Right lung (tissue), 5 donors: ENCODE results near the gene OSCP1. TPM values are rescaled to one million over a fixed set of nuclear protein-coding genes. Genes with fewer than 3 reads are reported as not detected.
A peak's percentile ranks its signal among the peaks of the same experiment; 100 is the strongest.

Source experiments
- DNase-seq, 2 donors: peaks; one replicate each; pipeline ENCODE4 v3.0.0-alpha.2; 2013
- polyA plus RNA-seq, 5 donors: library from polyadenylated mRNA; unstranded; fragments of 120-200 nt; gene quantifications; one replicate each; pipeline versions ENCODE4 v1.2.1 to v1.2.3, GENCODE V29; 2013; ENCODE audit warnings: inconsistent platforms in 1 of 5, low replicate concordance in 1 of 5; ENCODE audit not compliant: insufficient read length in 5 of 5, insufficient read depth in 1 of 5

OSCP1 gene
- polyA plus RNA-seq, 5 donors = 14.8 to 20.6 (median 20.1) TPM

- no peak for DNase-seq
Observed at GRCh38 chr1:36408479-36408878, 41.8 kb downstream of the OSCP1 start.

GRCh38 chr1:36406440-36406839, 43.8 kb downstream of the OSCP1 start:
- DNase-seq = no peak

- DNase-seq = no peak
Observed at GRCh38 chr1:36402504-36402890, 47.8 kb downstream of the OSCP1 start.

- no peak for DNase-seq
Observed at GRCh38 chr1:36401602-36402503, 48.4 kb downstream of the OSCP1 start.

- no peak for DNase-seq
Observed at GRCh38 chr1:36400825-36401601, 49.2 kb downstream of the OSCP1 start.

GRCh38 chr1:36400514-36400824, 49.8 kb downstream of the OSCP1 start:
- DNase-seq = no peak

GRCh38 chr1:36398370-36398977, 51.8 kb downstream of the OSCP1 start:
- DNase-seq = no peak

GRCh38 chr1:36397378-36398230, 52.6 kb downstream of the OSCP1 start, which contains the start of gene LSM10:
TSS of gene LSM10 (minus strand) at chr1:36397908. CDS start at chr1:36394129, 3,779 bp downstream.
- DNase-seq = peak; percentile 91 to 93

- no peak for DNase-seq
Observed at GRCh38 chr1:36397083-36397377, 53.2 kb downstream of the OSCP1 start.

GRCh38 chr1:36396359-36396758, 53.9 kb downstream of the OSCP1 start:
- DNase-seq = no peak

- DNase-seq = no peak
Observed at GRCh38 chr1:36393686-36394085, 56.6 kb downstream of the OSCP1 start.

- no peak for DNase-seq
Observed at GRCh38 chr1:36392836-36393235, 57.4 kb downstream of the OSCP1 start.

GRCh38 chr1:36391271-36391670, 59.0 kb downstream of the OSCP1 start:
- no peak for DNase-seq

- no peak for DNase-seq
Observed at GRCh38 chr1:36390411-36390810, 59.8 kb downstream of the OSCP1 start.

GRCh38 chr1:36389999-36390398, 60.3 kb downstream of the OSCP1 start:
- DNase-seq = no peak

GRCh38 chr1:36389261-36389660, 61.0 kb downstream of the OSCP1 start:
- DNase-seq = no peak

GRCh38 chr1:36387141-36387949, 62.9 kb downstream of the OSCP1 start:
- DNase-seq = peak in 1 of 2 donors; percentile 15

GRCh38 chr1:36386265-36387140, 63.7 kb downstream of the OSCP1 start:
- peak; percentile 72 to 85 for DNase-seq

GRCh38 chr1:36385410-36386264, 64.6 kb downstream of the OSCP1 start, which contains the start of gene STK40:
TSS of gene STK40 (minus strand) at chr1:36385924. CDS start at chr1:36361332, 24,592 bp downstream.
- peak; percentile 98 to 99 for DNase-seq
